GM21528 (cell line): ENCODE measurements around the gene ADGRA3.

Experiments
- ATAC-seq: cut with Tn5 transposase; IDR thresholded peaks from one replicate; pipeline ENCODE4 v1.9.1; 2021; ENCODE audit warnings: mild to moderate bottlenecking, moderate library complexity; ENCODE audit not compliant: unreplicated experiment, low FRiP score

The ADGRA3 gene

DNA sequence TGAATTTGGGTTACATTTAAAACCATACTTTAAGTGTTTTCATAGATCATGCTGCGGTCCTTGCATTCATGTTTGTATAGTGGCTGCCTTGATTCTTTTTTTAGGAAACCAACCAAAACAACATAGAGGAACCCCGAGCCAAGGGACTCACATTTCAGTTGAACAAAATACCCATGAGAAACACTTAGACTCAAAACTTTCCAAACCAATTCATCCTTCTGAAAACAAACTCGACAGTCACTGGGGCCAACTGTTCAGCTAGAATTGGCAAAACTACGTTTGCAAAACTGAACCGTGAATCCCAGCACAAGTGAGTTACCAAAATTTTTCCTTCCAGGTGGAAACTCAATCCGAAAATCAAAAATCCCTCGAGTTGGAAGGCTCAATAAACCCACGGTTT, 1.4 kb downstream of the ADGRA3 start:
- ATAC-seq: no peak

DNA sequence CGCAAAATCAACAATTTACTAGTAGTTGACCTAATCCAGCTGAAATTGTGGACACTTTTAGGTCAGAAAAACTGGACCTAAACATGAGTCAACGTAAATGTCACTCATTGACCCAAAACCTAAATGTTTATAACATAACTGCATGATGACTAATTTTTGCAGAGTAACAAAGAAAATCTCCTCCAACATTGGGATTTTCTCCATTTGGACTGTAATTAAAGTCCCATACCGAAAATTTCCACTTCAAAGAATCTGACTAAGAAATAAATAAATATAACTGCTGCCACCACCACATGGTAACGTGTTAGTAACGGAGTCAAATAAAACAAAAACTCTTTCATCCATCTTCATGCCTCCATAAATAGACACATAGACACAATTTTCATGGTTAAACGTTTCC, 1.9 kb downstream of the ADGRA3 start:
- no peak for ATAC-seq

DNA sequence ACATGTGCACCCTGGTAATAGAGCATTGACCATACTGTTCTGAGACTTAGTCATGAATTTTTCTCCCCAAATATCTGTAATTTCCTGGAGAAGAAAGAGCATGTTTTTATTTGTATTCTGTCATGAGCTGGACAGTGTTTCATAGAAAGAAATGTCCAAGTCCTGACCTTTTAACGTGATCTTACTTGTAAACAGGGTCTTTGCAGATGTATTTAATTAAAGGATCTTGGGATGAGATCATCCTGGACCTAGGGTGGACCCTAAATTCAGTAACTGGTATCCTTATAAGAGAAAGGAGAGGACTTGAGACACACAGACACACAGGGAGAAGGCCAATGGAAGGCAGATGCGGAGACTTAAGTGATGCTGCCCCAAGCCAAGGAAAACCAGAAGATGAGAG, 3.6 kb downstream of the ADGRA3 start:
- no peak for ATAC-seq

- ATAC-seq: no peak
These were observed 5.1 kb downstream of the ADGRA3 start for GRCh38 chr4:22510750-22511149.

GRCh38 chr4:22508376-22508775, 7.5 kb downstream of the ADGRA3 start:
- ATAC-seq: no peak

- no peak for ATAC-seq
These were observed 10.9 kb downstream of the ADGRA3 start for GRCh38 chr4:22504922-22505321.

DNA sequence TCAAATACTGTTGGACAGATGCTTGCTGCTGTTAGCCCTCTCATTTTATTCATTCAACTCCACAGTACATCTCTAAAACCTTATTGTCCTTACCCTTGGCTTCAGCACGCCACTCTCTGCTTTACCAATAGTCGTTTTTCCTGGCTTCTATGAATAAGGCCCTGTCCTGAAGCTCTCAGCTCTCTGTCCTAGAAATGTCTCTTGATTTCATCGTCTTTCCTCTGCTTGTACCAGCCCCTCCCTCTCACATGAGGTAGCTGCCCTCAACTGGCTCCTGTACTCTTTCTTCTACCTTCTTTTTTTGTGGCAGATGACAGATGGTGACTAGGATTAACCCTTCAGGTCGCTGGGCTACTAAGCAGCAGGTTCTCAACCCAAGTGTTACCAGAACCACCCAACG, 11.4 kb downstream of the ADGRA3 start:
- ATAC-seq: no peak

GRCh38 chr4:22502895-22503814, 12.7 kb downstream of the ADGRA3 start:
- no peak for ATAC-seq

- ATAC-seq: no peak
These were observed 14.2 kb downstream of the ADGRA3 start for GRCh38 chr4:22501715-22502095.

- ATAC-seq: no peak
These were observed 14.8 kb downstream of the ADGRA3 start for GRCh38 chr4:22500831-22501714.

DNA sequence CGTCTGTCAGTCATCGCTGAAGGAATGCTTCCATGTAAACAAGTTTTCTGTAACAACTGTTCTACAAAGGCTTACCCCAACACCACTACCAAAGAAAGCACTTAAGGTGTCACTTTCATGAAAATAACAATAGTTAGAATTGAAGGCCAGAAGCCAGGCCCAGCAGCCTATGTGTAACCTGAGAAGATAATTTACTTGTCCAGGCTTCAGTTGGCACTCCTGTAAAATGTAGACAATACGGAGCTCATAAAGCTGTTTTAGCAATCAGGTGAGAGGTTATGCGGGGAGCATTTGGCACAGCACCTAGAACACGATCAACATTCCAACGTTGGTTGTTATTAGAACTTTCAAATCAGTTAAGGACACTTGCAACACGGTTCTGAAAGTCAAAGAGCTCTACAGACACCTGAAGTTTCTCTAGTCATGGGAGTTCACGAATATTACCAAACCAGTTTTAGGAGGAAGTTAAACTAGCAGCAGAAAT, 15.7 kb downstream of the ADGRA3 start:
- no peak for ATAC-seq

DNA sequence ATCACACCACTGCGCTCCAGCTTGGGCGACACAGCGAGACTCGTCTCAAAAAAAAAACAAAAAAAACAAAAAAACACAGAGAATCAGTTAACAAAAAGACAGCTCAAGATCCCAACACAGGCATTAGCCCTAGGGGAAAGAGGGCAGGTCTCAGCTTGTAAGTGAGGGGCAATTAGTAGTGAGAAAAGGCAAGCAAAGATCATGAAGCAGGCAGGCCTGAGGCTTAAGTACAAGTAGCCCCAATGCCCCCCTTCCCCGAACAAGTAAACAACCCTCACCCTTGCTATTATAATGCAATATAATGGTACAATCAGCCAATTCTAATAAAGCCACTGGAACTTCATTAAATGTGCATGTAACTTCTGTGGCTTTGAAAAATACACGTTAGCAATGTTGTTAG, 17.0 kb downstream of the ADGRA3 start:
- ATAC-seq: no peak

GRCh38 chr4:22496165-22496813, 19.6 kb downstream of the ADGRA3 start:
- no peak for ATAC-seq

- no peak for ATAC-seq
These were observed 22.3 kb downstream of the ADGRA3 start for GRCh38 chr4:22493523-22493922.

GRCh38 chr4:22492987-22493386, 22.9 kb downstream of the ADGRA3 start:
- ATAC-seq: no peak

DNA sequence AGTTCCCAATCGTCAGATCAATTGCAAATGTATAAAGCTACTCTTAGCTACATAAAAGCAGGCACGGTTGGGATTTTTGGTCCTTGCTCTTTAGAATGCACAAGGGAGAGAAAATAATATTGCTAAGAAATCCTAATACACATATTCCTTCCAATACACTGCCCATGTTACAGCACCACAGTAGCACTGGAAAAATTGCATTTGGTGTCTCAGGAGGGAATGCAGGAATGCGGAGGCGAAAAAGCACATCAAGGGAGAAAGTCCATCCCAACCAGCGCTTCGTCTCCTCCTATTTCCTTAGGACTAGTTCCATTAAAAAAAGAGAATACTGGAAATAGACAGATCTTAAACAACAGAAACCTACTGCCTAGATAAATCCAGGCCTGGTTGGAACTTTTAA, 23.9 kb downstream of the ADGRA3 start:
- ATAC-seq: no peak

DNA sequence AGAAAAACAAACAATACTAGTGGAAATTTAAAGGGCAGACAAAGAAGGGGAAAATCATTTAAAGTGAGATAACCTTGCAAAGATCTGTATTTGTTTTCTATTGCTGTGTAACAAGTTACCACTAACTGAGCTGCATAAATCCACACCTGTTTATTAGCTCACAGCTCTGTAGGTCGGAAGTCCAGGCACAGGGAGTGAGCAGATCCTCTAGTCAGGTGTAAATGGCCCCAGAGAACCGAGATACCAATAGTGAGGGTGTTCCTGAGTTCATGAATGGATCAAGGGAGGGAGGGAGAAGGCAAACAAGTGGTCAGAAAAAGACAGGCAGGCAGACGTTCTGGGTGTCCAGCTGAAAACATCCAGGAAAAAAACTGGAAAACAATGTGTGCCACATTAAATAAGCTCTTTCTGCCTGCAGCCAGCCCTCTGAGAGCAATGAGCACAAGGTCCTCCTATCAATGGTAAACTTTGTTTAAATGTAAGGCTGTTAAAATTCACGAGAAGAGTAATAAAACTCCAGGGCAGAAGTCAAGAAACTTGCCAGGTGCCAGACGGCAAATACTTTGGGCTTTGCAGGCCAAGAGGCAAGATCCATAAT, 25.0 kb downstream of the ADGRA3 start:
- ATAC-seq: no peak

GRCh38 chr4:22488106-22488505, 27.8 kb downstream of the ADGRA3 start:
- ATAC-seq: no peak

DNA sequence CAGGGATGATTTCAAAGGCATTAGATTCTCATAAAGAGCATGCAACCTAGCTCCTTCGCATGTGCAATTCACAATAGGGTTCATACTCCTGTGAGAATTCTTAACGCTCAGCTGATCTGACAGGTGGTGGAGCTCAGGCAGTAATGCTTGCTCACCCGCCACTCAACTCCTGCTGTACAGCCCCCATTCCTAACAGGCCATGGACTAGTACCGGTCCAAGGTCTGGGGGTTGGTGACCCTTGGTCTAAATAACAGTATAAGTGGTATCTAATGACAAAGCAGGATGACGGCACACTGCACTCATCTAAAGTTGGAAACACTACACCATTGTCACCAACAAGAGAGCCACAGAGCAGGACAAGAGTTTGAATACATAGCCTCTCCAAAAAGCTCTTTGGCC, 28.5 kb downstream of the ADGRA3 start:
- ATAC-seq: no peak

GRCh38 chr4:22486276-22486675, 29.6 kb downstream of the ADGRA3 start:
- no peak for ATAC-seq
